ENCODE results near the gene PPP1R2B. TPM values are rescaled to one million over a fixed set of nuclear protein-coding genes. Genes with fewer than 3 reads are reported as not detected.
A peak's percentile ranks its signal among the peaks of the same experiment; 100 is the strongest.

PPP1R2B gene
- total RNA-seq, 4 donors from 2014 or later = 0.11 to 0.15 TPM; not detected in 2

DNA sequence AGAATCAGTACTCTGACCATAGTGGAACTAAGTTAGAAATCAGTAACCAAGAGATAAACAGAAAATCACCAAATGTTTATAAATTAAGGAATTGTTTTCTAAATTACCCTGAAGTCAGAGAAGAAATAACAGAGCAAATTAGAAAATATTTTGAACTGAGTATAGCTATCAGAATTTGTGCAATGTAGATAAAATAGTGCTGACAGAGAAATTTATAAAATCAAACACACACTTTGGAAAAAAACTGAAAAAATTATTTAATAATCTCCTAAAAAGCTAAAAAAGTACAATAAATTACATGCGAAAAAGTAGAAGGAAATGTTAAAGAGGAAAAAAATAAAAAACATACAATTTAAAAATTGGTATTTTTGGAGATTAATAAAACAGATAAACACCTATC is 37.1 kb upstream of the PPP1R2B start:
- in situ Hi-C loops (cut with MboI; ENCODE audit: low sequenced_read_pairs in 4 of 4) = loop anchor here in 1 of 4 donors (25.0 kb wide), 1 partner anchor 501 kb away; no protein-coding TSS in a partner anchor
- TF ChIP-seq POLR2A (IDR thresholded peaks at IDR 0.05) (no peak), CTCF (IDR thresholded peaks at IDR 0.05 in 4 of 5, conservative IDR thresholded peaks at IDR 0.05 in 1 of 5) (no peak)
- ATAC-seq = no peak

GRCh38 chr5:156815988-156816599 is 34.0 kb upstream of the PPP1R2B start:
- no peak for DNase-seq
- in situ Hi-C loops (cut with MboI; ENCODE audit: low sequenced_read_pairs in 4 of 4) = loop anchor here in 2 of 4 donors (5.0 to 25.0 kb wide), 2 partner anchors 504 to 874 kb away; no protein-coding TSS in a partner anchor
- Histone ChIP-seq H3K27me3 (no peaks in the 10 kb centered on the region), H3K4me3 (no peak overlapping the region), H3K4me1 (no peaks in the 10 kb centered on the region), H3K27ac (no peak overlapping the region), H3K9me3 (no peaks in the 10 kb centered on the region), H3K36me3 (no peaks in the 10 kb centered on the region)
- intact Hi-C loops (cut with DNase I; ENCODE audit: low total_unique reads) = no loop called here
- peak in 1 of 2 donors; percentile 60 for ATAC-seq
- TF ChIP-seq POLR2A (IDR thresholded peaks at IDR 0.05) = no peak
- peak in 4 of 5 experiments; percentile 24 to 55 (median 36) for TF ChIP-seq CTCF (IDR thresholded peaks at IDR 0.05 in 4 of 5, conservative IDR thresholded peaks at IDR 0.05 in 1 of 5)

More for the DNA sequence above, 37.1 kb upstream of the PPP1R2B start:
- intact Hi-C loops (cut with DNase I; ENCODE audit: low total_unique reads) = no loop called here
- Histone ChIP-seq H3K36me3 (no peaks in the 10 kb centered on the region), H3K27ac (no peak overlapping the region), H3K27me3 (no peaks in the 10 kb centered on the region), H3K4me1 (no peaks in the 10 kb centered on the region), H3K9me3 (no peaks in the 10 kb centered on the region), H3K4me3 (no peak overlapping the region)
- no peak for DNase-seq

DNA sequence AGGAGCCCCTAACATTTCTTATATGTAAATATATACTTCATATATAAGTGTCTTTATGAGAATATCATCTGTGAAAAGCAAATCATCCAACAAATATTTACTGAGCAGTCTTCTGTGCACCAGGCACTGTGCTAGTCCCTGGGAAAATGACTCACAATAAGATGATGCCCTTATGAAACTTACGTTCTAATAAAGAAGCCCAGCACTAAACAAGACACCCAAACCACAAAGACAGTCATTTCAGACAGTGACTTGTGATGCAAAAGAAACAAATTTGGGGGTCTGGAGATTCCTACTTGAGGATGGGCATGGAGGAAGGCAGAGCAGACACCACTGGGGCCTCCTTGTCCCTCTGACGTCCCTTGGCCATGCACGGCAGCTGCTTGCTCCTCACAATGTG is 30.6 kb upstream of the PPP1R2B start:
- Histone ChIP-seq H3K36me3 (no peaks in the 10 kb centered on the region), H3K4me3 (no peak overlapping the region), H3K27ac (no peak overlapping the region), H3K4me1 (no peaks in the 10 kb centered on the region), H3K9me3 (no peaks in the 10 kb centered on the region), H3K27me3 (no peaks in the 10 kb centered on the region)
- TF ChIP-seq CTCF (IDR thresholded peaks at IDR 0.05 in 4 of 5, conservative IDR thresholded peaks at IDR 0.05 in 1 of 5) = no peak
- TF ChIP-seq POLR2A (IDR thresholded peaks at IDR 0.05) = no peak
- in situ Hi-C loops (cut with MboI; ENCODE audit: low sequenced_read_pairs in 4 of 4) = loop anchor here in 2 of 4 donors (5.0 to 25.0 kb wide), 2 partner anchors 507 to 877 kb away; no protein-coding TSS in a partner anchor
- DNase-seq (no peak), ATAC-seq (no peak)
- intact Hi-C loops (cut with DNase I; ENCODE audit: low total_unique reads) = no loop called here

- Histone ChIP-seq H3K9me3 (no peaks in the 10 kb centered on the region), H3K4me3 (no peak overlapping the region), H3K27me3 (no peaks in the 10 kb centered on the region), H3K36me3 (no peaks in the 10 kb centered on the region), H3K4me1 (no peaks in the 10 kb centered on the region), H3K27ac (no peak overlapping the region)
- intact Hi-C loops (cut with DNase I; ENCODE audit: low total_unique reads) (no loop called here), in situ Hi-C loops (cut with MboI; ENCODE audit: low sequenced_read_pairs in 4 of 4) (loop anchor here (5.0 to 25.0 kb wide), 4 partner anchors 508 to 878 kb away; no protein-coding TSS in a partner anchor)
- ATAC-seq (no peak), DNase-seq (no peak)
- TF ChIP-seq POLR2A (IDR thresholded peaks at IDR 0.05) (no peak), CTCF (IDR thresholded peaks at IDR 0.05 in 4 of 5, conservative IDR thresholded peaks at IDR 0.05 in 1 of 5) (no peak)
Observed at GRCh38 chr5:156819967-156820581, 30.0 kb upstream of the PPP1R2B start.

All from gastrocnemius medialis (tissue), 4 donors.